Endodermal cell (in vitro differentiated cells): ENCODE measurements around the gene GRK6. TPM values are rescaled to one million over a fixed set of nuclear protein-coding genes. Genes with fewer than 3 reads are reported as not detected.

Experiments used
- DNase-seq: peaks from one replicate; pipeline ENCODE4 v3.0.0-alpha.2; 2017
- H3K27ac ChIP-seq: 2 replicates; pipeline ENCODE4 v1.5.1; 2013; ENCODE audit warnings: mild to moderate bottlenecking, low read depth, low read length, moderate library complexity
- H3K27me3 ChIP-seq: 2 replicates; pipeline ENCODE4 v1.6.1; 2013; ENCODE audit warnings: mild to moderate bottlenecking, low read length, moderate library complexity; ENCODE audit not compliant: insufficient read depth, control insufficient read depth, poor library complexity, severe bottlenecking
- H3K36me3 ChIP-seq: 2 replicates; pipeline ENCODE4 v1.7.0; 2013; ENCODE audit warnings: mild to moderate bottlenecking, low read length, moderate library complexity; ENCODE audit not compliant: control insufficient read depth, insufficient read depth
- H3K4me1 ChIP-seq: one replicate; pipeline ENCODE4 v1.7.0; 2013; ENCODE audit warnings: low read length; ENCODE audit not compliant: control insufficient read depth, insufficient read depth
- H3K4me3 ChIP-seq: 2 replicates; pipeline ENCODE4 v1.5.1; 2013; ENCODE audit warnings: mild to moderate bottlenecking, low read length, moderate library complexity
- H3K9ac ChIP-seq: 2 replicates; pipeline ENCODE4 v1.6.1; 2013; ENCODE audit warnings: mild to moderate bottlenecking, low read length, moderate library complexity; ENCODE audit not compliant: poor library complexity, severe bottlenecking; ENCODE audit errors: extremely low read depth
- H3K9me3 ChIP-seq: 2 replicates; pipeline ENCODE4 v1.6.1; 2013; ENCODE audit warnings: mild to moderate bottlenecking, low read length, moderate library complexity; ENCODE audit not compliant: control insufficient read depth
- H3K27ac Mint-ChIP-seq: 2 replicates; pipeline ENCODE4 v1.8.0; 2020; ENCODE audit warnings: mixed read lengths
- H3K27me3 Mint-ChIP-seq: 2 replicates; pipeline ENCODE4 v1.8.0; 2021; ENCODE audit warnings: mild to moderate bottlenecking, mixed read lengths; ENCODE audit not compliant: insufficient read depth
- H3K36me3 Mint-ChIP-seq: 2 replicates; pipeline ENCODE4 v1.8.0; 2020; ENCODE audit warnings: low read depth, mixed read lengths
- H3K4me1 Mint-ChIP-seq: 2 replicates; pipeline ENCODE4 v1.8.0; 2020; ENCODE audit warnings: mixed read lengths
- H3K4me3 Mint-ChIP-seq: 2 replicates; pipeline ENCODE4 v1.8.0; 2020; ENCODE audit warnings: mild to moderate bottlenecking, moderate library complexity, mixed read lengths
- H3K9me3 Mint-ChIP-seq: 2 replicates; pipeline ENCODE4 v1.8.0; 2020; ENCODE audit warnings: mild to moderate bottlenecking, mixed read lengths
- WGBS, 2 experiments: methylation state at CpG; one replicate each; pipeline versions ENCODE4 v1.1.5 to v1.1.7; 2013; ENCODE audit warnings: missing lambda C conversion rate in 2 of 2, mixed read lengths in 1 of 2; ENCODE audit not compliant: insufficient coverage in 1 of 2, insufficient read length in 1 of 2; 5-methylcytosine and 5-hydroxymethylcytosine counted together
- total RNA-seq, 2 donors: library from RNA; stranded (reverse); fragmentation: NEBNext Ultra II Directional in 1 of 2; extraction: Animal tissue kit (Norgen Biotek cat#: 25700) in 1 of 2; gene quantifications; 2 replicates in 1 of 2; 3 replicates in 1 of 2; pipeline ENCODE4 v1.2.1, GENCODE V29; 2021
- TF ChIP-seq, protein P1 (sequence below): fragments of 200-600 bp; sonication (generic); conservative IDR thresholded peaks from 2 replicates; pipeline ENCODE4 v1.5.0; 2021; ENCODE audit warnings: antibody characterized with exemption, mild to moderate bottlenecking

Gene GRK6
- total RNA-seq, 2 donors from 2014 or later = 51.6 to 66.8 TPM

DNA sequence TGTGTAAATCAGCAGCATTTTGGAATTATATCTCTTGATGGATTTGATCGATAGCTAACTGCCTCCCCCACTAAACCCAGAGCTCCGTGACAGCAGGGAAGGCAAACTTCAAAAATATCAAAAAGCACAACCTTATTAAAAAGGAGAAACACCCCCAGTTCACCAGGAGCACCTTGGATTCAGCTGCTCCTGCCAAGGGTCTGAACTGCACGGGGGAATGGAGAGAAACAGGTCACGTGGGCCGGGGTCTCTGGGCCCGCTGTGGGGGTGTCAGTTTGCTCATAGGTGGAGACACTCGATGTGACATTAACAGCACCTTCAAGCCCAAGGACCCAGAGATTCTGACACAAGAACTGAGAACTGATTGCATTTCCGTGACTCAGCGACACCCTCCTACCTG is 43.3 kb upstream of the GRK6 start:
- peaks cover 5% of the 10 kb centered on the region for H3K4me1 Mint-ChIP-seq
- H3K27ac Mint-ChIP-seq = no peak overlapping the region
- H3K36me3 Mint-ChIP-seq = no peaks in the 10 kb centered on the region
- H3K27ac ChIP-seq = no peak overlapping the region
- H3K9me3 Mint-ChIP-seq = no peaks in the 10 kb centered on the region
- H3K27me3 ChIP-seq = no peaks in the 10 kb centered on the region
- peaks cover 18% of the 10 kb centered on the region for H3K27me3 Mint-ChIP-seq
- no peaks in the 10 kb centered on the region for H3K36me3 ChIP-seq
- H3K9me3 ChIP-seq = no peaks in the 10 kb centered on the region
- no peak overlapping the region for H3K4me3 ChIP-seq
- H3K4me1 ChIP-seq = no peaks in the 10 kb centered on the region
- no peak overlapping the region for H3K4me3 Mint-ChIP-seq
- WGBS, 2 experiments = 91 to 93% methylated on average over 7 to 9 of the region's 9 CpGs
- no peak overlapping the region for H3K9ac ChIP-seq
- TF ChIP-seq, protein P1, sequence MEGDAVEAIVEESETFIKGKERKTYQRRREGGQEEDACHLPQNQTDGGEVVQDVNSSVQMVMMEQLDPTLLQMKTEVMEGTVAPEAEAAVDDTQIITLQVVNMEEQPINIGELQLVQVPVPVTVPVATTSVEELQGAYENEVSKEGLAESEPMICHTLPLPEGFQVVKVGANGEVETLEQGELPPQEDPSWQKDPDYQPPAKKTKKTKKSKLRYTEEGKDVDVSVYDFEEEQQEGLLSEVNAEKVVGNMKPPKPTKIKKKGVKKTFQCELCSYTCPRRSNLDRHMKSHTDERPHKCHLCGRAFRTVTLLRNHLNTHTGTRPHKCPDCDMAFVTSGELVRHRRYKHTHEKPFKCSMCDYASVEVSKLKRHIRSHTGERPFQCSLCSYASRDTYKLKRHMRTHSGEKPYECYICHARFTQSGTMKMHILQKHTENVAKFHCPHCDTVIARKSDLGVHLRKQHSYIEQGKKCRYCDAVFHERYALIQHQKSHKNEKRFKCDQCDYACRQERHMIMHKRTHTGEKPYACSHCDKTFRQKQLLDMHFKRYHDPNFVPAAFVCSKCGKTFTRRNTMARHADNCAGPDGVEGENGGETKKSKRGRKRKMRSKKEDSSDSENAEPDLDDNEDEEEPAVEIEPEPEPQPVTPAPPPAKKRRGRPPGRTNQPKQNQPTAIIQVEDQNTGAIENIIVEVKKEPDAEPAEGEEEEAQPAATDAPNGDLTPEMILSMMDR = no peak
- DNase-seq = no peak

GRCh38 chr5:177384134-177384533 is 42.3 kb upstream of the GRK6 start, which contains the start of gene SLC34A1:
Gene SLC34A1 (plus strand): TSS chr5:177384434. CDS start chr5:177385742, 1,308 bp downstream.
- no peak within 1 kb of the TSS for H3K27ac ChIP-seq
- H3K4me3 Mint-ChIP-seq = no peak within 1 kb of the TSS
- no peaks in the 10 kb centered on the region for H3K36me3 Mint-ChIP-seq
- no peaks in the 10 kb centered on the region for H3K9me3 Mint-ChIP-seq
- WGBS, 2 experiments = 88 to 90% methylated on average over 3 to 4 of the region's 4 CpGs
- no peak within 1 kb of the TSS for H3K27ac Mint-ChIP-seq
- H3K4me1 ChIP-seq = no peaks in the 10 kb centered on the region
- H3K27me3 Mint-ChIP-seq = peaks cover 28% of the 10 kb centered on the region
- no peak for DNase-seq
- H3K4me3 ChIP-seq = no peak within 1 kb of the TSS
- no peaks in the 10 kb centered on the region for H3K36me3 ChIP-seq
- no peaks in the 10 kb centered on the region for H3K9me3 ChIP-seq
- H3K4me1 Mint-ChIP-seq = peaks cover 5% of the 10 kb centered on the region
- TF ChIP-seq, protein P1 = no peak
- peaks cover 6% of the 10 kb centered on the region for H3K27me3 ChIP-seq
- H3K9ac ChIP-seq = no peak within 1 kb of the TSS

GRCh38 chr5:177385720-177386119 is 40.8 kb upstream of the GRK6 start:
- Histone ChIP-seq H3K36me3 (no peaks in the 10 kb centered on the region), H3K9ac (no peak overlapping the region), H3K4me1 (no peaks in the 10 kb centered on the region), H3K9me3 (no peaks in the 10 kb centered on the region), H3K4me3 (no peak overlapping the region), H3K27me3 (peaks cover 17% of the 10 kb centered on the region), H3K27ac (no peak overlapping the region)
- 85 to 93% methylated on average over 3 to 11 of the region's 11 CpGs for WGBS, 2 experiments
- peaks cover 5% of the 10 kb centered on the region for H3K4me1 Mint-ChIP-seq
- TF ChIP-seq, protein P1 = no peak
- no peak overlapping the region for H3K4me3 Mint-ChIP-seq
- H3K36me3 Mint-ChIP-seq = no peaks in the 10 kb centered on the region
- H3K27ac Mint-ChIP-seq = no peak overlapping the region
- no peaks in the 10 kb centered on the region for H3K9me3 Mint-ChIP-seq
- DNase-seq = no peak
- peaks cover 41% of the 10 kb centered on the region for H3K27me3 Mint-ChIP-seq
